SK-N-SH (cell line): ENCODE measurements around the gene FBXO47.

Experiments
- CHD2 ChIP-seq: fragments of 150-350 bp; IDR thresholded peaks from 2 replicates; pipeline ENCODE4 v1.6.1; 2018; ENCODE audit warnings: low read length; ENCODE audit not compliant: partially characterized antibody
- CTCF ChIP-seq: fragments of 200-600 bp; sonication (generic); IDR thresholded peaks from 2 replicates; pipeline ENCODE4 v1.6.1; 2017; ENCODE audit warnings: antibody characterized with exemption, mild to moderate bottlenecking, moderate library complexity
- GABPA ChIP-seq: IDR thresholded peaks from 2 replicates; pipeline ENCODE4 v1.4.0; 2012; ENCODE audit warnings: low read depth, mild to moderate bottlenecking
- JUND ChIP-seq: IDR thresholded peaks from 2 replicates; pipeline ENCODE4 v1.4.0; 2012
- POLR2AphosphoS5 ChIP-seq: IDR thresholded peaks from 2 replicates; pipeline ENCODE4 v1.6.1; 2012; ENCODE audit warnings: low read depth, low read length
- RAD21 ChIP-seq: IDR thresholded peaks from 2 replicates; pipeline ENCODE4 v1.6.1; 2012; ENCODE audit warnings: mild to moderate bottlenecking, low read length
- SIN3A ChIP-seq: IDR thresholded peaks from 2 replicates; pipeline ENCODE4 v1.6.1; 2012; ENCODE audit warnings: low read depth, mild to moderate bottlenecking, low read length, moderate library complexity, borderline replicate concordance
- YY1 ChIP-seq: IDR thresholded peaks from 2 replicates; pipeline ENCODE4 v1.4.0; 2012; ENCODE audit warnings: low read depth, mild to moderate bottlenecking
- TF ChIP-seq, protein P1 (sequence below): IDR thresholded peaks from 2 replicates; pipeline ENCODE4 v1.4.0; 2012; ENCODE audit warnings: low read depth, borderline replicate concordance

GRCh38 chr17:39015546-39015935 lies 48.3 kb upstream of the FBXO47 start:
- TF ChIP-seq CTCF (no peak), GABPA (no peak), YY1 (no peak), CHD2 (no peak), POLR2AphosphoS5 (no peak), RAD21 (no peak), SIN3A (no peak), JUND (no peak)
- TF ChIP-seq, protein P1, sequence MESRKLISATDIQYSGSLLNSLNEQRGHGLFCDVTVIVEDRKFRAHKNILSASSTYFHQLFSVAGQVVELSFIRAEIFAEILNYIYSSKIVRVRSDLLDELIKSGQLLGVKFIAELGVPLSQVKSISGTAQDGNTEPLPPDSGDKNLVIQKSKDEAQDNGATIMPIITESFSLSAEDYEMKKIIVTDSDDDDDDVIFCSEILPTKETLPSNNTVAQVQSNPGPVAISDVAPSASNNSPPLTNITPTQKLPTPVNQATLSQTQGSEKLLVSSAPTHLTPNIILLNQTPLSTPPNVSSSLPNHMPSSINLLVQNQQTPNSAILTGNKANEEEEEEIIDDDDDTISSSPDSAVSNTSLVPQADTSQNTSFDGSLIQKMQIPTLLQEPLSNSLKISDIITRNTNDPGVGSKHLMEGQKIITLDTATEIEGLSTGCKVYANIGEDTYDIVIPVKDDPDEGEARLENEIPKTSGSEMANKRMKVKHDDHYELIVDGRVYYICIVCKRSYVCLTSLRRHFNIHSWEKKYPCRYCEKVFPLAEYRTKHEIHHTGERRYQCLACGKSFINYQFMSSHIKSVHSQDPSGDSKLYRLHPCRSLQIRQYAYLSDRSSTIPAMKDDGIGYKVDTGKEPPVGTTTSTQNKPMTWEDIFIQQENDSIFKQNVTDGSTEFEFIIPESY = no peak
